Right kidney (tissue), 9 donors: ENCODE data around the gene PPA2.
"Not testable (repeated sequence)": the region's sequence is repeated elsewhere in the genome, so short reads cannot be mapped to it uniquely, and the experiment has no call there.

ENCODE experiments used
- DNase-seq: peaks from one replicate; pipeline ENCODE4 v3.0.0-alpha.2; 2016
- long read RNA-seq, 8 donors: transcript quantifications; one replicate each; lab custom pipeline, GENCODE V29; 2026

PPA2 gene
- long read RNA-seq, donor 1, transcript PPA2-201 (12 exons, 1,684 nt) = major isoform, 42 of 62 reads
- long read RNA-seq, donor 1, transcript PPA2-207 (5 exons, 631 nt) = minor isoform, 5 of 62 reads
- long read RNA-seq, donor 1, partial matches to known transcripts = 0 of 62 reads
- long read RNA-seq, donor 1, other reads (novel, unspliced or antisense) = 6 of 62 reads
- long read RNA-seq, donor 2, transcript PPA2-201 (12 exons, 1,684 nt) = major isoform, 26 of 38 reads
- long read RNA-seq, donor 2, partial matches to known transcripts = 7 of 38 reads
- long read RNA-seq, donor 2, other reads (novel, unspliced or antisense) = 0 of 38 reads
- long read RNA-seq, donor 3, transcript PPA2-201 (12 exons, 1,684 nt) = major isoform, 20 of 27 reads
- long read RNA-seq, donor 3, partial matches to known transcripts = 0 of 27 reads
- long read RNA-seq, donor 3, other reads (novel, unspliced or antisense) = 0 of 27 reads
- long read RNA-seq, donor 4, transcript PPA2-201 (12 exons, 1,684 nt) = major isoform, 18 of 25 reads
- long read RNA-seq, donor 4, partial matches to known transcripts = 0 of 25 reads
- long read RNA-seq, donor 4, other reads (novel, unspliced or antisense) = 0 of 25 reads
- long read RNA-seq, donor 5, transcript PPA2-201 (12 exons, 1,684 nt) = major isoform, 39 of 45 reads
- long read RNA-seq, donor 5, partial matches to known transcripts = 0 of 45 reads
- long read RNA-seq, donor 5, other reads (novel, unspliced or antisense) = 0 of 45 reads
- long read RNA-seq, donor 6, transcript PPA2-201 (12 exons, 1,684 nt) = major isoform, 28 of 36 reads
- long read RNA-seq, donor 6, partial matches to known transcripts = 0 of 36 reads
- long read RNA-seq, donor 6, other reads (novel, unspliced or antisense) = 0 of 36 reads
- long read RNA-seq, donor 7, transcript PPA2-201 (12 exons, 1,684 nt) = major isoform, 43 of 50 reads
- long read RNA-seq, donor 7, partial matches to known transcripts = 0 of 50 reads
- long read RNA-seq, donor 7, other reads (novel, unspliced or antisense) = 0 of 50 reads
- long read RNA-seq, donor 8, transcript PPA2-201 (12 exons, 1,684 nt) = major isoform, 48 of 57 reads
- long read RNA-seq, donor 8, partial matches to known transcripts = 0 of 57 reads
- long read RNA-seq, donor 8, other reads (novel, unspliced or antisense) = 0 of 57 reads

- DNase-seq = peak; percentile 98
These were observed at the start of gene PPA2 for GRCh38 chr4:105473324-105474098. TSS of gene PPA2 (minus strand) at chr4:105474062. CDS start at chr4:105474050, 12 bp downstream.

- peak; percentile 44 for DNase-seq
These were observed 47.2 kb upstream of the PPA2 start for GRCh38 chr4:105520819-105521790.

- no peak for DNase-seq
These were observed 36.4 kb upstream of the PPA2 start for GRCh38 chr4:105510245-105510644.

- no peak for DNase-seq
These were observed 35.9 kb upstream of the PPA2 start for GRCh38 chr4:105509714-105510113.

DNA sequence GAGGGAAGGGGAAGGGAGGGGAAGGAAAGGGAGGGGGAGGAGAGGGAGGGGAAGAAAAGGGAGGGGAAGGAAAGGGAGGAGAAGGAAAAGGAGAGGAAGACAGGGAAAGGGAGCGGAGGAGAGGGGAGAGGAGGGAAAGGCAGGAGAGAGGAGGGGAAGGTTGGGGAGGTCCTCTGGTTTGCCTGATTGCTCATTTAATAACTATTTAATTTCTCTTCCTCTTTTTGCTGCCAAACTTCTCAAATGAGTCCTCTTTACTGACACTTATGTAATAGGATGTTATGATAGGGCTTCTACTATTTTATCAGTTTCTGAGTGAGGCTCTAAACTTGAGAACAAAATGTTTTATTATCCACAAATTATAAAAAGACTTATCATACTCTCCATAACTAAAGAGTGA, 35.4 kb upstream of the PPA2 start:
- no peak for DNase-seq

GRCh38 chr4:105504744-105505143, 30.9 kb upstream of the PPA2 start:
- DNase-seq = no peak

GRCh38 chr4:105503484-105503883, 29.6 kb upstream of the PPA2 start:
- no peak for DNase-seq

- DNase-seq = no peak
These were observed 23.0 kb upstream of the PPA2 start for GRCh38 chr4:105496899-105497298.

GRCh38 chr4:105495667-105496066, 21.8 kb upstream of the PPA2 start:
- no peak for DNase-seq

DNA sequence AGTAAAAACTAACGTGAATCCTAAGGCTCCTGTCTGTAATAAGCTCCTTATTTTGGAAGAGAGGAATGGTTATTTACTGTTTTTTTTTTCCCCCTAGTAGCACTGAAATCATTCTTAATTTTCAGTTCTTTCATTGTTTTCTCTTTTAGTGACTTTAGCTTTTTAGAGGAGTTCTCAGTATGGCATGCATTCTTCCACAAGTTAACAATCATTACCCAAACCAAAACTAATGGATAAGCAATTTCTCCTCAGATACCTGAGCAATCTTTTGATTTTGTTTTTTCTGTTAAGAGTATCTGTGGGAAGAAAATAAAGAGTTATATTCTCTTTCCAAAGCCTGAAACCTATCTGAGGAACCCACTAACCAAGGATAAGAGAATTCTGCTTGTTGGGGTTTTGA, 16.7 kb upstream of the PPA2 start:
- no peak for DNase-seq

DNA sequence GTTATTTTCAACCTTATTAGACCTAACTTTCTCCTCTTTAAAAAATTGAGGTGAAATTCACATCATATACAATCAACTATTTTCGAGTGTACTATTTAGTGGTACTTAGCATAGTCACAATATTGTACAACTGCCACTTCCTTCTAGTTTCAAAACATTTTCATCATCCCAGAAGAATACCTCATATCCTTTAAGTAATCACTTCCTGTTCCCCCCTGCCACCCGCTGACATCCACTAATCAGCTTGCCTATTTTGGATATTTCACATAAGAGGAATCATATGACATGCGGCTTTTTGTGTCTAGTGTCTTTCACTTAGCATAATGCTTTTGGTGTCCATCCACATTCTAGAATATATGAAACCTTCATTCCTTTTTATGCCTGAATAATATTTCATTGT, 10.0 kb upstream of the PPA2 start:
- DNase-seq = no peak

DNA sequence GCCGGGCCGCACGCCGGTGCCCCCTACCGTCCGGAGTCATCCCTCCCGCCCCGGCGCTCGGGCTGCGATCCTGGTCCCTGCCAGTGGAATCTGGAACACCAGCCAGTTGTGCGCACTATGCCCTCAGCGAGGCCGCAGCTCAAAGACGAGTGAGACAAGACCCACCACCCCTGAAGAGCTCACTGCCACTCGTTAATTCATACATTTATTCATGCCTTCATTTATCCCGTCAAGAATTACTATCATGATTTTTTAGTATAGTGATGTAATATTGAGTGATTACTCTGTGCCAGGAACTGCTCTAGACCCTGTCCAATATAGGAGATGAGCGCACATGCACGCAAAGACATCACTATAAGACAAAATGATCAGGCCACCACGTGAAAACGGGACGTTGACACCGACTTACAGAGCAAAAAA, 247 bp upstream of the PPA2 start:
- no peak for DNase-seq

DNA sequence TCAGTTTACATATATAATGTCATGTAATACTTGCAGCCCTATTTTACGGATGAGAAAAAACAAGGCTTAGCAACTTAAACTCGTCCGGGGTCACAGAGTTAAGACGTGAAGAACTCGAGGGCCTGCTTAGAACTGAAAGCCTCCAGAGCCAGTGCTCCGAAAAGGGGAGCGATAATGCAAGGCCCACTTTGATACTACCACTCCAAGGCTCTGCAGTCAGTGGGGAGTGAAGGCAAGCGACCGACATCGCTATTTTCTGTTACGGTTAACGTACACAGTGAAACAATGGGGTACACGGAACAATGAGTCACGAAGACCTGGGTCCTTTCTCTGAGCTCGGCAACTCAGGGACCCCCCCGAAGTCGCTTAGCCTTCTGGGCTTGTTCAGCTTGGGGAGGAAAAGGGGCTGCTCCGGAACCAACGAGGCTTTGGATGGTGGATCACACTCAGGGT, 965 bp downstream of the PPA2 start:
- DNase-seq = no peak

- peak; percentile 38 for DNase-seq
These were observed 2.2 kb downstream of the PPA2 start for GRCh38 chr4:105471566-105472176.

DNA sequence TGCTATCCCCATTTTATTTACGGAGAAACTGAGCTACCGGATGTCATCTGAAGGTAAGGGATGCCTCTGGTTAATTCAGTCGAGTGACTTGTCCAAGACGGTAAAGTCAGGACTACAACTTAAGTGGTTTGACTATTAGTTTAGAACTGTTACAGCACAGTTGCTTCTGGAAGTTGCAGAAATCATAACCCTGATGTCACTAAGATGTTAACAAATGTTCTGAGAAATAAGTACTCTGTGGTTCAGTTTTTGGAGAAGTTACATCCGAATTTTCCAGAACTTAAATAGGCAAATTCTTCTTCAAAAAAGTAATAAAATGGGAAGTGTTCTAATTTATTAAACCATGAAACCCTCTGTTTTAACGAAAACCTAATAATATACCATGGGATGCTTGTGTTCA, 3.1 kb downstream of the PPA2 start:
- DNase-seq = no peak

- no peak for DNase-seq
These were observed 4.1 kb downstream of the PPA2 start for GRCh38 chr4:105469736-105470135.

- DNase-seq = no peak
These were observed 7.3 kb downstream of the PPA2 start for GRCh38 chr4:105466580-105466979.

GRCh38 chr4:105464563-105464962, 9.3 kb downstream of the PPA2 start:
- DNase-seq = not testable (repeated sequence)

GRCh38 chr4:105462576-105462975, 11.3 kb downstream of the PPA2 start:
- DNase-seq = no peak
